ENCODE results near the gene PCCA.
A peak's percentile ranks its signal among the peaks of the same experiment; 100 is the strongest.
"Not testable (repeated sequence)": the region's sequence is repeated elsewhere in the genome, so short reads cannot be mapped to it uniquely, and the experiment has no call there.

PCCA gene, protein sequence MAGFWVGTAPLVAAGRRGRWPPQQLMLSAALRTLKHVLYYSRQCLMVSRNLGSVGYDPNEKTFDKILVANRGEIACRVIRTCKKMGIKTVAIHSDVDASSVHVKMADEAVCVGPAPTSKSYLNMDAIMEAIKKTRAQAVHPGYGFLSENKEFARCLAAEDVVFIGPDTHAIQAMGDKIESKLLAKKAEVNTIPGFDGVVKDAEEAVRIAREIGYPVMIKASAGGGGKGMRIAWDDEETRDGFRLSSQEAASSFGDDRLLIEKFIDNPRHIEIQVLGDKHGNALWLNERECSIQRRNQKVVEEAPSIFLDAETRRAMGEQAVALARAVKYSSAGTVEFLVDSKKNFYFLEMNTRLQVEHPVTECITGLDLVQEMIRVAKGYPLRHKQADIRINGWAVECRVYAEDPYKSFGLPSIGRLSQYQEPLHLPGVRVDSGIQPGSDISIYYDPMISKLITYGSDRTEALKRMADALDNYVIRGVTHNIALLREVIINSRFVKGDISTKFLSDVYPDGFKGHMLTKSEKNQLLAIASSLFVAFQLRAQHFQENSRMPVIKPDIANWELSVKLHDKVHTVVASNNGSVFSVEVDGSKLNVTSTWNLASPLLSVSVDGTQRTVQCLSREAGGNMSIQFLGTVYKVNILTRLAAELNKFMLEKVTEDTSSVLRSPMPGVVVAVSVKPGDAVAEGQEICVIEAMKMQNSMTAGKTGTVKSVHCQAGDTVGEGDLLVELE

DNA sequence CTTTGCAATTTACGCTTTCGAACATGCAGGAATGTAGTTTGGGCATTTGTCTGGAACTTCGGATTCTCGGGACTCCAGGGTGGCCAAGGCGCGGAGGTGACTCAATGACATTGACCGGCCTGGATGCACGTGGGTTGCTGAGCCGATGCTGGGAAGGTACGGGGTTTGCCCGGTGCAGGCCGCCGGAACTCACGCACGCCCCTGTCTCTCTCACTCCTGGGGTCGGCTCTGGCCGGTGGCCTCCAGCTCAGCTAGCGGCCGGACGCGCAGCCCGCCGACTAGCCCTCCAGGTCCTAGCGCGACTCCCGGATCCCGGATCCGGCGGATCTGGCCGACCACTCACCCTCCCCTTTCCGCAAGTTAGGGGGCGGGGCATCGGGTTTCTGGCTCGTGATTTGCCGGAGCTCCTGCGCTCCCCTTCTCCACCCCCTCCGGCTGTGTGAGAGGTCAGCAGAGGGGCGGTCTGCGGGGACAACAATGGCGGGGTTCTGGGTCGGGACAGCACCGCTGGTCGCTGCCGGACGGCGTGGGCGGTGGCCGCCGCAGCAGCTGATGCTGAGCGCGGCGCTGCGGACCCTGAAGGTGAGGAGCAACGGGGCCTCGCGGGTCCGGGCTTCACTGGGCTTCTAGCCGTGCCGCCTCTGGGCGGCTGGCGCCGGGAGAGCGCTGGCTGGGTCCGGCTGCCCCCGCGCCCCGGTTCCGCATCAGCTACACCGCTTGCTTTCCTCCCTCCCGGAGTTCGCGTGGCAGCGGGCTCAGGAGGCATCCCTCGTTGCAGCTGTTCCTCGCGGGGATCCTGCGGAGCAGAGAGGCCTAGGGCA is at the start of gene PCCA:
Gene PCCA, plus strand, starts transcription at position 450 of the 821 bp plus-strand sequence. Its CDS starts 28 bp downstream, at position 478.
- DNase-seq, result peak; percentile 48 to 74

DNA sequence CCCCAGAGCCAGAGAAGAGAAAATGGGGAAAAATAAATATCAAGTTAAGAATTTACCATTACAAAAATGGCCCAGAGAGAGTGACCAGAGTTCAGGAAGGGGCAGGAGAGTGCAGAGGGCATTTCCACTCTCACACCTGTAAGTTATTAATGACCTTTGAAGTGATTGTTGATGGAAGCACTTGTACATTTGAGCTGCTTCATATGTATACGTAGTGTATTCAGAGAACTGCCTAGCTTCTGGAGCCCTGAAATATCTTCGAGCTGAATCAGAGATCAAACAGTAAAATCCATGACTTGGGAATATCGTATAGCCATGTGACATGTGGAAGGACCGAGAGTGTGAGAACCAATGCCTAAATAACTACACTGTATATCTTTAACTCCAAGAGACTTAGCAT is 49.2 kb upstream of the PCCA start:
- no peak for DNase-seq

DNA sequence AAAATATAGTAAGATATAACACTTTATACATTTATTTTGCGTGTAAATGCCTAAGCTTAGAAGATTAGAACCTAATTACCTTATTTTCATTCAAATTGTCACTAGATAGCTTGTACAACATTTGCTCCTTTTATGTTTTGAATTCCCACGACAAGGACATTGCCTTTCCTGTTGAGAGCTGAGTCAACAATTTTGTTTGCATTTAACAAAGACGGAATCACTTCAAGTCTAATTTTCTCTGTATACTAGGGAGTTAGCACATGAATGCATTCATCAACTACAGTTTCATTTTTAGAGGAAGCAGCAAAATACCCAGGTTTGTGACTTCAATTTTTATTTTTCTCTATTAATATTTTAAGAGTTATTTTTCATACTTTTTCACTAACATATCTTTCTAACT is 48.7 kb upstream of the PCCA start:
- DNase-seq, result no peak

DNA sequence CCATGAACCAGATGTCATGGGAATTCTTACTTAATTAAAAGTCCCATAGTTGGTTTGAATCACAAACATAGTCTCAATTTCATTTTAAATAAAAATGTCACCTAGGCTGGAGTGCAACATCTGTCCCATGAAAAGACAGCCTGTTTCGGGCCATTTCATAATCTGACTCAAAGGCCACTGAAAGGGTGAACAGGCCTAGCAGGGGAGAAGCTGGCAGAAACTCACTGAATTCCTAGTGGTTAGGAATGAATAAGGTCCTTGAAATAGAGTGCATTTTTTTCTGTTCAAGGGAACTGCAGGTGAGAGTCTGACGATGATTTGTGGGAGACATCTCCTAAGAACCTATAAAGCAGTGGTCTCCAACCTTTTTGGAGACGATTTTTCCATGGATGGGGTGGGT is 44.0 kb upstream of the PCCA start:
- no peak for DNase-seq

DNA sequence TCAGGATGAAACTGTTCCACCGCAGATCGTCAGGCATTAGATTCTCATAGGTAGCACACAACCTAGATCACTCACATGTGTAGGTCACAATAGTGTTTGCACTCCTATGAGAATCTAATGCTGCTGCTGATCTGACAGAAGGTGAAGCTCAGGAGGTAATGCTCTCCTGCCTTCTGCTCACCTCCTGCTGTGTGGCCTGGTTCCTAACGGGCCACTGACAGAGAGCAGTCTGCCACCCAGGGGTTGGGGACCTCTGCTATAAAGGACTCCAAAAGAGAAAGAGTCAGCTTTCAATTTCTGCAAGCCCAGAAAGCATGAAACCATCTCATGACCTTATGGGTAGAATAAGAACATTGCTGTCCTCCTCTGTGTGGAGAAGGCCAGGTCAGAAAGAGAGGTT is 43.5 kb upstream of the PCCA start:
- DNase-seq, result no peak

DNA sequence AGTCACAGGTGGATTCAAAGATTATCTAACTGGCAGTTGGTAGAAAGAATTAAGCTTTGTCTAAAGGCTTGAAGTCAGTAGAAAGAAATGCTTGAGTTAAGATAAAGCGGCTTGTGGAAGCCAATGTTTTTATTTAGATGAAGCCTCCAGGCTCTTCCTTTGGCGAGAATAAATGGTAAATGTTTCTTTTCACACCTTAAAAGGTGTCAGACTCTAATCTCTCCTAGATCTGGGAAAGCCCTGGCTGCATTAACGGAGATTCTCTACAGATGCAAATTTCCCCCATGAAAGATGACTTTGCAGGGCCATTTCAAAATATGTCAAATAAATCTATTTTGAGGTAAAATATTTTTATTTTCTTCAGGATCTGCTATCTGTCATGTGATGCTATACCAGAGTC is 37.8 kb upstream of the PCCA start:
- no peak for DNase-seq

DNA sequence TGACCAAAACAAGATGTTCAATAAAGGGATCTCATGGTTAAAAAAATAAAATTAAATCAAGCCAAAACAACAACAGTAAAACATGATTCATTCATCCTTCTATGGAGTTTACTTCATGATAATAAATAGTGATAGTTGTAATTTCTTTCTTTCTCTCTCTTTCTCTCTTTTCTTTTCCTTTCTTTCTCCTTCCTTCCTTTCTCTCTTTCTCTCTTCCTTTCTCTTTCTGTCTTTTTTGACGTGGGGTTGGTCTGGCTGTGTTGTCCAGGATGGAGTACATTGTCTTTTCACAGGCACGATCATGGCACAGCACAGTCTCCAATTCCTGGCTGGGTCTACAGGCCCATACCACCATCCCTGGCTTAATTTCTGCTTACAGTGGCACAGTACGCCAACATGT is 29.1 kb upstream of the PCCA start:
- no peak for DNase-seq

DNA sequence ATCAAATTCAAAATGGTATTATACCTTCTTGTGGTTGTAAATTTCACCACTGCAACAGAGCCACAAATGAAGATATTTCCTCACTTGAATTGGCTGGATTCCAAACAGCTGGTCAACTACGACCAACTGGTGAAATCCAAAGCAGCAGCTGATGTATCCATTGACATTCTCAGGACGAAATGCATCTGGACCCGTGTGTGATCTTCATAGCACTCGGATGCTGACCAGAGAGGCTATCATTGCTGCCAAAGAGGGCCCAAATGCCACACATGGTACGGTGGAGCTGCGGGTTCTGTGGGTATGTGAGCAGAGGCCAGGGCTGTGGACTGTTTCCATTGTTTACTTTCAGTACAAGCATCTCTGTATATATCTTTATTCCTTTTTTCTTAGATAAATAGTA is 25.6 kb upstream of the PCCA start:
- no peak for DNase-seq

DNA sequence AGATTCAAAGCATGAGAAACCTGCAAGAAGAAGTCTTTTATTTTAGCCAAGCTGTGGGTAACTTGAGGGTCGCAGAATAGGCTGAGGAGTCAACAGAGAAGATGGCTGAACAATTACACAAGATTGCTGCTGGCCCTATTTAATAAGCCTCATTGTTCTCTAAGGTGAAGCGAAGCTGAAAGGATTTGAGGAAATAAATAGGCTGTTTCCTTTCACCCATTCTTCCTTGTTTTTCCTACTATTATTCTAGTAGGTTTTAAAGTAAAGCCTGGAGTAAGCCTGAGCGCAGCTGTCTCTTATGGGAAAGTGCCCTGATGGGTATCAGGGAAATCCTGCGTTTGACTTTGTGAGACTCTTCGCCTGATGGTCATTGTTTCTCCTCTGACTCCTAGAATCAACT is 25.0 kb upstream of the PCCA start:
- no peak for DNase-seq

DNA sequence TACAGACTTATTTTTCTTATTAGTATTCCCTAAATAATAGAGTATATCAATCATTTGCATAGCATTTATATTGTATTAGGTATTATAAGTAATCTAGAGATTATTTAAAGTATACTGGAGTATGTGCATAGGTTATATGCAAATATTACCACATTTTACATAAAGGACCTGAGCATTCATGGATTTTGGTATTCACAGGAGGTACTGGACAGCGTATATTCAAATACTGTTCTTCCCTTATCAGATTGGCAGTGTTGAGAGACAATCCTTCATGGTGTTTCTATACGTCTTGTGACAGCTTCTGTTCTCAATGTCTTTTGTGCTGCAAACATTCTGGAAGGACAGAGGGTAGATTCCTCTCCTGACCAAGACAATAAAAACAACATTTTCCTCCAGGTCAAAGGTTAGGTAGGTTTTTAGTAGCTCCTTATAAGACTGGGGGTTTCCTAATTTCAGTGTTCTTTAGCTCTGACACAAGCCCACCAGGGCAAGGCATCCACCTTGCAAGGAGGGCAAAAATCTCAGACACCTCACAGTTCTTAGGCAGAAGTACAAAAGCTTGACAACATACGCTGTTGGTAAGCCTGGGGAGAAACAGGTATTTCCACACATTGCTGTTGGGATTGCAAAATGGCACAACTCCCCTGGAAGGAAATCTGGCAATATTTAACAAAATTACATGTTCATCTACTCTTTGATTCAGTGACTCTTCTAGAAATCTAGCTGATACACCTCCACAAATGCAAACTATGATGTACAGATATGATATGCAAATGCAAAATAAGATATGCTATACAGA is 20.6 kb upstream of the PCCA start:
- no peak for DNase-seq

DNA sequence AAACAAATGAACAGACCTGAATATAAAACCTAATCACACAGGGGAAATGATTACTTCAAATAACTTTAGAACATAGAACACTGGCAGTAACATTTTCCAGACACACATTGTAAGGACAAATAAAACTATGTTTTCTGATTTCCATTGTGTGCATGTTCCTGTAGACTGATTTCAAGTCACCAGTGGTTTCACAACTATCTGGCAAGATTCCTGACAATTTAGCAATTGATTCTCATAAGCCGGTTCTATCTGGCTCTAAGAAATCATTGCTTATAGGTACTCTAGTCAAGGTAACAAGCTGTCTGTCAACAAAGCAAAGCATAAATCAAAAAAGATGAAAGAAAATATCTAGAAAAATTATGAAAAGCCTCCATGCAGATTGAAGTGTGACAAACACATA is 19.6 kb upstream of the PCCA start:
- no peak for DNase-seq

DNA sequence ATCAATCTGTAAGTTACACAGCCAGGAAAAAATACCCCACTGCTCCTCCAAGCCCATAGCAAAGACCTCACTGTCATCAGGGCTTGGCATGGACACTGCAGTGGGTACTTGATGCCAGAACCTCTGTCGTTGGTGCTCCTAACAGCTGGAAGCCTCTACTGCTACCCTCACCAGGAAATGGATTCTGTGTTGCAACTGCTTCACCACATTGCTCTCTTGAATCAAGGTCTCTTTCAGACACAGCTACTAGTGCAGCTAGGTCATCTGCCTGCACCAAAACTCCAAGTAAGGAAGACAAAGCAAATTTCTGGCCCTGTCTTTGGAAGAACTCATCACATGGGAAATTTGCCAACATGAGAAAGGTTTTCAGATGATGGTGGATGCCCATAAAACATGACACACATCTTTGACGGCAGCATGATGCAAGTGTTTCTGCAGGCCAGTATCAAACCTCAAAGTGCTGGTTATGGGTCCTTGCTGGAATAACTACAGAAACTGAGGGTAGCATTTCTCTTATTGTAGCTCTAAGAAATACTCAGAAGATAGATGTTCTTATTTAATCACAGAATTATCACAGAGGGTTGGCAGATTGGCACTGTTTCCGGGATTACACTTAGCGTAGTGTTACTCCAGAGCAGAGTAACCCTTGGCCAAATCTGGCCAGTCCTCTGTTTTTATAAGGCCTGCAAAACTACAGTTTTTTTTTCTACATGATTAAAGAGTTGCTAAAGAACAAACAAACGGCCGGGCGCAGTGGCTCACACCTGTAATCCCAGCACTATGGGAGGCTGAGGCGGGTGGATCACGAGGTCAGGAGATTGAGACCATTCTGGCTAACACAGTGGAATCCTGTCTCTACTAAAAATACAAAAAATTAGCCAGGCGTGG is 12.9 kb upstream of the PCCA start:
- DNase-seq, result no peak

DNA sequence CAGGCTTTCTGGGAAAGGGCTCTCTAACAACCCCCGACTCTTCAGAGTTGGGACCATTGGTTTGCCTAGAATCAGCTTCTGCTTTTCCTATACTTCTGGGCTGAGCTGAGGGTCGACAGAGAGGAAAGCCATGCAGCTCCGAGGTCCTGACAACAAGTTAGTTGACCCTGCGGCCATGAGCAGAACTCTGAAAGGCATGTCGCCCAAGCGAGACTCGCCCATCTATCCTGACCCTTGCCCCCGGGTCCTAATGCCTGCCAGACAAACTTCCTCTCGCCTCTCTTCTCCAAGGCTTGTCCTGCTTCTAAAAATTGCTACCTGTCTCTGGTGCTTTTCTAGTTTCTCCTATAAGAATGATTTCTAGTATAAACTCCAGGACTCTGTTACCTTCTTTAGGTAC is 9.9 kb upstream of the PCCA start:
- DNase-seq, result not testable (repeated sequence)

DNA sequence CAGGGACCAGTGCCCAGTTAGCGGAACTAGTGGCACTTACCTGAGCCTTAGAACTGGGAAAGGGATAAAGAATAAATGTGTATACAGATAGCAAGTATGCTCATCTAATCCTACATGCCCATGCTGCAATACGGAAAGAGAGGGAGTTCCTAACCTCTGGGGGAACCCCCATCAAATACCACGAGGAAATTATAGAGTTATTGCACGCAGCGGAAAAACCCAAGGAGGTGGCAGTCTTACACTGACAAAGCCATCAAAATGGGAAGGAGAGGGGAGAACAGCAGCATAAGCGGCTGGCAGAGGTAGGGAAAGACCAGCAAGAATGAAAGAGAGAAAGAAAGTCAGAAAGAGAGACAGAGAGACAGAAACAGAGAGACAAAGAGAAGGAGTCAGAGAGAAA is 5.5 kb upstream of the PCCA start:
- DNase-seq, result not testable (repeated sequence)

DNA sequence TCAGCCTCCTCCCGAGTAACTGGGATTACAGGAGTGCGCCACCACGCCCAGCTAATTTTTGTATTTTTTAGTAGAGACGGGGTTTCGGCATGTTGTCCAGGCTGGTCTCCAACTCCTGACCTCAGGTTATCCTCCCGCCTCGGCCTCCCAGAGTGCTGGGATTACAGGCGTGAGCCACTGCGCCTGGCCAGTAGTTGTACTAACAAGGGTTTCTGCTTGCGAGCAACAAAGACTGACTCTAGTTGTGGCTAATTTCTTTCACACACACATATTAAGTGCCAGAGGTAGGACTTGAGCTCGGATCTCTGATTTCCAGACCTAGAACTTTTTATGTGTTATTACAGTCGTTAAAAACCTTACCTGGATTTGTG is 635 bp upstream of the PCCA start:
- DNase-seq, result no peak

DNA sequence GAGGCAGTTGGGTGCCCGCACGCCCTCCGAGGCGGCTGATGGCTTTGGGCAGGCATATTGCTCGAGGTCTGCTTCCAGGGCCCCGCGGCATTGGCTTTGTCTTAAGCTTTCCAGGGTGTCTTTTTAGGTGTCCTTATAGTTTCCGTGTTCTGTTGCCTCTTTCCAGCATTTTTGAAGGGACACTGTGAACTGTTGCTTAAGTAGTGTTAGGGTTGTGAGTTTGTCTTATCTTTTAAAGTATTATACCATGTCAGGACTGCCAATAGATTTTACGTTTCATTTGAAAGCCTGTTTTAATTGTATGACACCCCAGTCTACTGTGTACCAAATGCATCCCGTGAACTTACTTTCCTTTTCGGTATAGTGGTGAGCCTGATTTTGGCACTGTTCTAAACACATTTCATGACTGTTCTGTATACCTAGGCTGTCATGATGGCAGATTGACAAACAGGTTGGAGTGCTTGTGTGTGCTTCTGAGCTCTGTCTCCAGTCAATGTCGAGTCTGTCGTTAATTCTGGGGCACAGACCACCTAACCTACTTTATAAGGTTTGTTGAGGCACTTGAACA is 656 bp downstream of the PCCA start:
- DNase-seq, result no peak

DNA sequence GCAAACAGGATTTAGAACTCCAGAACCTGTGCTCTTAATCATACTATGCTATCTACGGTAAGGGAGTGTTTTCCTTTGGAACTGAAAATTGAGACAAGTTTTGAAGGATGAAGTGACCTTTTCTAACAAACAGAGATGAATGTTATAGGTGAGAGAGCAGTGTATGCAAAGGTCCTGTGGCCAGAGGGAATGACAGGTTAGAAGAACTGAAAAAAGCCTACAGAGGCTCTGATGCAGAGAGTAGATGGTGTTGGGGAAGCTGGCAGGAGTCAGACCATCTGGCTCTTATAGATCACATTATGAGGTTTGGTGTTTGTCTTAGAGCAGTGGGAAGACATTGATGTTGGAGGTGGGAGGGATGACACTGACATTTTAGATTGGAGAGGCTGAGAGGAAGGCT is 2.0 kb downstream of the PCCA start:
- no peak for DNase-seq

DNA sequence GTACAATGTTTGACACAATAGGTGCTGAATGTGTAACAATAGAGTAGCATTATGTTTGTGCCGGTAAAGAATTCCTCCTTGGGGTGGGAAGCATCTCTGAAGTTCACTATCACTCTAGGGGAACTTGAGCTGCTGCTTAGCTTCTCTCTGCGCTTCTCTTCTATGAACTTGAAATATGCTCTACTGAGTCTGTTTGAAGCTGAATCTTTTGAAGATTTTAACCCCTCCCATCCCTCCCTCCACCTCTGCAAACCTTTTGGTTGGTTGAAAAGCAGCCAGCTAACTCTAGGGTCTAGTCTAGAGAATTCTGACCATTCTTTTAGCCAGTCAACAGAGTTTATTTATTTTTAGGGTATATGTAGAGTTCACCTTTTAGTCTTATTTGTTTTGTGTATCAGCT is 2.5 kb downstream of the PCCA start:
- no peak for DNase-seq

DNA sequence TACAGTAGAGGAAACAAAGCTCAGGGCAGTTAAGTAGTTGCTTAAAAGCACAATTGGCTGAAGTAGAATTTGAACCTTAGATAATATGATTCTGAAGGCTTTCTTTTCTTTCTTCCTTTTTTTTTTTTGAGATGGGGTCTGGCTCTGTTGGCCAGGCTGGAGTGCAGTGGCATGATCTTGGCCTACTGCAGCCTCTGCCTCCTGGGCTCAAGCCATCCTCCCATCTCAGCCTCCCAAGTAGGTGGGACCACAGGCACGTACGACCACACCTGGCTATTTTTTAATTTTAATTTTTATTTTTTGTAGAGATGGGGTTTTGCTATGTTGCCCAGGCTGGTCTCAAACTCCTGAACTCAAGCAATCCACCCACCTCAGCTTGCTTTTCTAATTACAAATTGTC is 3.4 kb downstream of the PCCA start:
- not testable (repeated sequence) for DNase-seq

DNA sequence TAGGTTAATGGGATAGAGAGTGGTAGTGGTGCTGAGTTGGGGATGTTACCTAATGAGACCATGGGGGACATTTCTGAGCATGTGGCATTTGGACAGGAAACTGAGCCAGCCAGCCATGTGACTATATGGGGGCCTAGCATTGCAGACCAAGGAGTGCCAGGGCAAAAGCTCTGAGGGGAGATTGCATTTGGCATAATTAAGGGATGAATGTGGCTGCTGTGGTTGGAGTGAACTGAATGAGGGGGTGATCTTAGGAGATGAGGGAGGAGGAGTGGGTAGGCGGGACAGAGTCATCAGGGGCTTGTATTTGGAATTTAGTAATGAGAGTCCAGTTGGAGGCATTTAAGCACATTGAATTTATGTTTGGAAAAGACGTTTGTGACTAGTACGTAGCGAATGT is 6.6 kb downstream of the PCCA start:
- DNase-seq, result no peak

DNA sequence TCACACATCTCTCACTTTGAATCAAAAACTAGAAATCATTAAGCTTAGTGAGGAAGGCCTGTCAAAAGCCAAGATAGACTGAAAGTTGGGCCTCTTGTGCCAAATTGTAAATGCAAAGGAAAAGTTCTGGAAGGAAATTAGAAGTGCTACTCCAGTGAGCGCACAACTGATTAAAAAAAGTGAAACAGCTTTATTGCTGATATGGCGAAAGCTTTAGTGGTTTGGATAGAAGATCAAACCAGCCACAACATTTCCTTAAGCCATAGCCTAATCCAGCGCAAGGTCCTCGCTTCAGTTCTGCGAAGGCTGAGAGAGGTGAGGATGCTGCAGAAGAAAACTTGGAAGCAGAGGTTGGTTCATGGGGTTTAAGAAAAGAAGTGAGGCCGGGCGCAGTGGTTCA is 7.6 kb downstream of the PCCA start:
- DNase-seq, result no peak

Measured in NCI-H446 (cell line).